HFFc6 (cell line): Measurements from ENCODE around the gene ABCB8. TPM values are rescaled to one million over a fixed set of nuclear protein-coding genes. Genes with fewer than 3 reads are reported as not detected.

Experiments used
- DNase-seq: peaks from one replicate; pipeline ENCODE4 v3.0.0-alpha.2; 2018
- H3K27ac Mint-ChIP-seq: 2 replicates; pipeline ENCODE4 v1.8.0; 2020; ENCODE audit warnings: mild to moderate bottlenecking, mixed read lengths
- H3K27me3 Mint-ChIP-seq: 2 replicates; pipeline ENCODE4 v1.8.0; 2021; ENCODE audit warnings: mild to moderate bottlenecking, moderate library complexity, mixed read lengths; ENCODE audit not compliant: insufficient read depth
- H3K36me3 Mint-ChIP-seq: 2 replicates; pipeline ENCODE4 v1.8.0; 2021; ENCODE audit warnings: low read depth, mixed read lengths
- H3K4me1 Mint-ChIP-seq: 2 replicates; pipeline ENCODE4 v1.8.0; 2020; ENCODE audit warnings: low read depth, mixed read lengths
- H3K4me3 Mint-ChIP-seq: 2 replicates; pipeline ENCODE4 v1.8.0; 2020; ENCODE audit warnings: mild to moderate bottlenecking, moderate library complexity, mixed read lengths
- H3K9me3 Mint-ChIP-seq: 2 replicates; pipeline ENCODE4 v1.8.0; 2020; ENCODE audit warnings: mild to moderate bottlenecking, mixed read lengths
- total RNA-seq, 6 experiments: library from RNA; stranded (reverse); fragmentation: NEBNext Ultra II Directional; extraction: Animal tissue kit (Norgen Biotek cat#: 25700); gene quantifications; 2 replicates in 1 of 6; 3 replicates in 5 of 6; pipeline ENCODE4 v1.2.3, GENCODE V29; 2021
- TF ChIP-seq, protein P1 (sequence below): fragments of 200-600 bp; sonication (generic); IDR thresholded peaks from 2 replicates; pipeline ENCODE4 v1.5.0; 2021; ENCODE audit warnings: antibody characterized with exemption, mild to moderate bottlenecking

Gene ABCB8
- total RNA-seq, 6 experiments from 2014 or later, result 31.9 to 36.3 (median 33.2) TPM

GRCh38 chr7:151046603-151047573 lies 18.6 kb downstream of the ABCB8 start:
- H3K9me3 Mint-ChIP-seq, result no peaks in the 10 kb centered on the region
- peak overlapping the region; percentile 51 for H3K27ac Mint-ChIP-seq
- peaks cover 14% of the 10 kb centered on the region for H3K4me1 Mint-ChIP-seq
- H3K27me3 Mint-ChIP-seq, result peaks cover 2% of the 10 kb centered on the region
- no peaks in the 10 kb centered on the region for H3K36me3 Mint-ChIP-seq
- TF ChIP-seq, protein P1, sequence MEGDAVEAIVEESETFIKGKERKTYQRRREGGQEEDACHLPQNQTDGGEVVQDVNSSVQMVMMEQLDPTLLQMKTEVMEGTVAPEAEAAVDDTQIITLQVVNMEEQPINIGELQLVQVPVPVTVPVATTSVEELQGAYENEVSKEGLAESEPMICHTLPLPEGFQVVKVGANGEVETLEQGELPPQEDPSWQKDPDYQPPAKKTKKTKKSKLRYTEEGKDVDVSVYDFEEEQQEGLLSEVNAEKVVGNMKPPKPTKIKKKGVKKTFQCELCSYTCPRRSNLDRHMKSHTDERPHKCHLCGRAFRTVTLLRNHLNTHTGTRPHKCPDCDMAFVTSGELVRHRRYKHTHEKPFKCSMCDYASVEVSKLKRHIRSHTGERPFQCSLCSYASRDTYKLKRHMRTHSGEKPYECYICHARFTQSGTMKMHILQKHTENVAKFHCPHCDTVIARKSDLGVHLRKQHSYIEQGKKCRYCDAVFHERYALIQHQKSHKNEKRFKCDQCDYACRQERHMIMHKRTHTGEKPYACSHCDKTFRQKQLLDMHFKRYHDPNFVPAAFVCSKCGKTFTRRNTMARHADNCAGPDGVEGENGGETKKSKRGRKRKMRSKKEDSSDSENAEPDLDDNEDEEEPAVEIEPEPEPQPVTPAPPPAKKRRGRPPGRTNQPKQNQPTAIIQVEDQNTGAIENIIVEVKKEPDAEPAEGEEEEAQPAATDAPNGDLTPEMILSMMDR, result no peak
- DNase-seq, result peak; percentile 48
- H3K4me3 Mint-ChIP-seq, result no peak overlapping the region

- Mint-ChIP-seq H3K4me3 (no peak within 1 kb of the TSS), H3K27ac (peak within 1 kb of the TSS; percentile 51), H3K27me3 (peaks cover 2% of the 10 kb centered on the region), H3K9me3 (no peaks in the 10 kb centered on the region), H3K4me1 (peaks cover 14% of the 10 kb centered on the region), H3K36me3 (no peaks in the 10 kb centered on the region; the same call in 1 of the 2 replicates)
- TF ChIP-seq, protein P1, result no peak
- no peak for DNase-seq
These were observed 19.9 kb downstream of the ABCB8 start, which contains the start of gene ASIC3 for GRCh38 chr7:151047976-151048815. Gene ASIC3 (plus strand): TSS chr7:151048531. CDS start chr7:151048886, 355 bp downstream.

DNA sequence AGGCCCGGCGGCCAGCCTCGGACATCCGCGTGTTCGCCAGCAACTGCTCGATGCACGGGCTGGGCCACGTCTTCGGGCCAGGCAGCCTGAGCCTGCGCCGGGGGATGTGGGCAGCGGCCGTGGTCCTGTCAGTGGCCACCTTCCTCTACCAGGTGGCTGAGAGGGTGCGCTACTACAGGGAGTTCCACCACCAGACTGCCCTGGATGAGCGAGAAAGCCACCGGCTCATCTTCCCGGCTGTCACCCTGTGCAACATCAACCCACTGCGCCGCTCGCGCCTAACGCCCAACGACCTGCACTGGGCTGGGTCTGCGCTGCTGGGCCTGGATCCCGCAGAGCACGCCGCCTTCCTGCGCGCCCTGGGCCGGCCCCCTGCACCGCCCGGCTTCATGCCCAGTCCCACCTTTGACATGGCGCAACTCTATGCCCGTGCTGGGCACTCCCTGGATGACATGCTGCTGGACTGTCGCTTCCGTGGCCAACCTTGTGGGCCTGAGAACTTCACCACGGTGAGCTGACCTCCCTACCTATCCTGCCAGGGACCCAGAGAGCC lies 20.7 kb downstream of the ABCB8 start:
- no peak overlapping the region for H3K4me3 Mint-ChIP-seq
- H3K36me3 Mint-ChIP-seq, result no peaks in the 10 kb centered on the region; the same call in 1 of the 2 replicates

DNA sequence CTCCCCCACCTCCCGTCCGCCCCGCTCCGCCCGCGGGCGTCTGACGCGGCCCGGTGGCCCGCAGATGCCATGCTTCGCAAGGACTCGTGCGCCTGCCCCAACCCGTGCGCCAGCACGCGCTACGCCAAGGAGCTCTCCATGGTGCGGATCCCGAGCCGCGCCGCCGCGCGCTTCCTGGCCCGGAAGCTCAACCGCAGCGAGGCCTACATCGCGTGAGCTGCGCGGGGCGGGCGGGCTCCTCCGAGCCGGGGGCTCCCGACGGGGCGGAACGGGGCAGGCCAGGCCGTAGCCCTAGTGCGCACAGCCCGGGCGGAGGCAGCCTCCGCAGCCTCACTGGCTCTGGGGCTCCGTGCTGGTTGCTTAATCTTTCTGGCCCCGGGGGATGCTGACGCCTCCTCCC lies 22.9 kb downstream of the ABCB8 start:
- peaks cover 15% of the 10 kb centered on the region for H3K4me1 Mint-ChIP-seq
- H3K4me3 Mint-ChIP-seq, result no peak overlapping the region
- H3K9me3 Mint-ChIP-seq, result no peaks in the 10 kb centered on the region
- H3K36me3 Mint-ChIP-seq, result no peaks in the 10 kb centered on the region; the same call in 1 of the 2 replicates
- peaks cover 2% of the 10 kb centered on the region; the same call in 1 of the 2 replicates for H3K27me3 Mint-ChIP-seq
- H3K27ac Mint-ChIP-seq, result no peak overlapping the region
- TF ChIP-seq, protein P1, result no peak
- DNase-seq, result peak; percentile 36

More for the DNA sequence above, 20.7 kb downstream of the ABCB8 start:
- peaks cover 2% of the 10 kb centered on the region for H3K27me3 Mint-ChIP-seq
- no peaks in the 10 kb centered on the region for H3K9me3 Mint-ChIP-seq
- H3K27ac Mint-ChIP-seq, result no peak overlapping the region
- H3K4me1 Mint-ChIP-seq, result peaks cover 14% of the 10 kb centered on the region
- TF ChIP-seq, protein P1, result no peak
- no peak for DNase-seq

DNA sequence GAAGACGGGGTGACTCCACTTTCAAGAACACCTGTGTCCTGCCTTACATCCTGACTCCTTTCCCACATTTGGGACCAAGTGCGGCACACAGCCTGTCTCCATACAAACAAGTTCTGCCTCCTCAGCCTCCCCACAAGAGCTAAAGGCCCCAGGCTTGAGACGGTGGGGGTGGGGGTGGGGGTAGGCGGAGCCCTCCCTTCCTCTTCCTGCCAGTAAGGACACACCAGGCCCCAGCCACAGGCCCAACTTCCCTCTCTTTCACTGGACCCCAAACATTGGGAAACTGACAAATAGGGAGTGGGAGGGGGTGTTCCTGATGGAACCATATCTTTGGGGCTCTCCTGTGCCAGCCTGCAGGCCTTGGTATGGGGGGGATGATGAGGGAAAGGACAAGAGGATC lies 24.8 kb downstream of the ABCB8 start:
- no peaks in the 10 kb centered on the region for H3K27me3 Mint-ChIP-seq
- no peak overlapping the region for H3K27ac Mint-ChIP-seq
- DNase-seq, result no peak
- peaks cover 17% of the 10 kb centered on the region for H3K4me1 Mint-ChIP-seq
- TF ChIP-seq, protein P1, result no peak
- no peaks in the 10 kb centered on the region for H3K9me3 Mint-ChIP-seq
- no peak overlapping the region for H3K4me3 Mint-ChIP-seq
- H3K36me3 Mint-ChIP-seq, result no peaks in the 10 kb centered on the region; the same call in 1 of the 2 replicates
